K562 (cell line): ENCODE data around the gene SLC4A2. TPM values are rescaled to one million over a fixed set of nuclear protein-coding genes. Genes with fewer than 3 reads are reported as not detected.

Source experiments
- HMGXB4 ChIP-seq: sonication (generic); formaldehyde crosslinking; IDR thresholded peaks from 2 replicates; pipeline ENCODE4 v1.8.1; 2023; ENCODE audit warnings: mild to moderate bottlenecking, missing genetic modification reagents
- HNRNPLL ChIP-seq: fragments of 200-400 bp; formaldehyde crosslinking; IDR thresholded peaks from 2 replicates; pipeline ENCODE4 v1.6.1; 2017; ENCODE audit warnings: low read length, low read depth, mild to moderate bottlenecking; ENCODE audit not compliant: poor library complexity, severe bottlenecking
- L3MBTL2 ChIP-seq: fragments of 450-650 bp; IDR thresholded peaks from 2 replicates; pipeline ENCODE4 v1.6.1; 2016; ENCODE audit warnings: mild to moderate bottlenecking, moderate library complexity
- PHF21A ChIP-seq: fragments of 450-650 bp; IDR thresholded peaks from 2 replicates; pipeline ENCODE4 v1.6.1; 2017; ENCODE audit warnings: low read depth, borderline replicate concordance
- TFE3 ChIP-seq: fragments of 450-650 bp; formaldehyde crosslinking; IDR thresholded peaks from 2 replicates; pipeline ENCODE4 v1.4.0; 2020; ENCODE audit warnings: mild to moderate bottlenecking, mixed read lengths
- UBTF ChIP-seq, 2 experiments: IDR thresholded peaks; 2 replicates each; pipeline ENCODE4 v1.6.1; 2012; ENCODE audit warnings: improper control_type of control experiment in 2 of 2, low read depth in 2 of 2, low read length in 2 of 2, borderline replicate concordance in 1 of 2
- VEZF1 ChIP-seq: fragments of 200-800 bp; sonication (Bioruptor generic); IDR thresholded peaks from 2 replicates; pipeline ENCODE4 v1.6.1; 2017; ENCODE audit warnings: missing genetic modification characterization, missing compliant biosample characterization
- ZFP1 ChIP-seq: fragments of 450-650 bp; formaldehyde crosslinking; IDR thresholded peaks from 2 replicates; pipeline ENCODE4 v1.4.0; 2020; ENCODE audit warnings: mild to moderate bottlenecking, mixed read lengths
- ZNF197 ChIP-seq: fragments of 200-800 bp; sonication (Bioruptor generic); IDR thresholded peaks from 2 replicates; pipeline ENCODE4 v1.6.1; 2016; ENCODE audit warnings: low read depth, missing genetic modification characterization, missing compliant biosample characterization
- ZNF398 ChIP-seq: fragments of 250-450 bp; sonication (Bioruptor Pico); IDR thresholded peaks from 2 replicates; pipeline ENCODE4 v1.8.0; 2021; ENCODE audit warnings: moderate library complexity, mild to moderate bottlenecking, inconsistent platforms
- ZNF592 ChIP-seq: fragments of 450-650 bp; IDR thresholded peaks from 2 replicates; pipeline ENCODE4 v1.6.1; 2017; ENCODE audit warnings: antibody characterized with exemption, mild to moderate bottlenecking
- polyA plus RNA-seq, 8 experiments: library from polyadenylated mRNA; depleted of rRNA in 4 of 8; stranded (reverse) in 5 of 8; unstranded in 3 of 8; fragments of >200 nt; fragmentation: Nextera tagmentation in 2 of 8; fragmentation: Illumina TruSeq in 1 of 8; extraction: Ambion mirVana in 2 of 8; extraction: Trizol in 1 of 8; gene quantifications; 2 replicates each; pipeline versions ENCODE4 v1.2.1 to v1.2.3, GENCODE V29; 2011 to 2014; ENCODE audit warnings: inconsistent platforms in 1 of 8, missing spikeins in 1 of 8
- total RNA-seq, 7 experiments: library from RNA; depleted of rRNA in 6 of 7; stranded (reverse); fragments of >200 nt in 6 of 7; fragmentation: Illumina TruSeq in 2 of 7; extraction: Trizol in 2 of 7; gene quantifications; 2 replicates each; pipeline versions ENCODE4 v1.2.1 to v1.2.3, GENCODE V29; 2011 to 2021; ENCODE audit warnings: low replicate concordance in 1 of 7

SLC4A2 gene
- total and polyA plus RNA-seq, 9 of the 15 experiments (the other 6 are each of a cell fraction or from before 2014, with no cell fraction given): 11.4 to 375 (median 130) TPM

- TF ChIP-seq UBTF (IDR thresholded peaks at IDR 0.05; ENCODE audit: borderline replicate concordance in 1 of 2, low read depth in 2 of 2, low read length in 2 of 2): peak; percentile 96 to 98; a peak in 3 of 4 replicates
- TF ChIP-seq ZFP1: no peak
- peak; percentile 80 for TF ChIP-seq VEZF1 (CRISPR knock-in tag)
- TF ChIP-seq TFE3 (CRISPR knock-in tag): no peak
- TF ChIP-seq L3MBTL2: peak; percentile 91
- TF ChIP-seq HNRNPLL: peak; percentile 24
- no peak; the same call in none of the 2 replicates for TF ChIP-seq HMGXB4 (CRISPR knock-in tag)
- TF ChIP-seq PHF21A: no peak
- no peak for TF ChIP-seq ZNF398
- no peak for TF ChIP-seq ZNF197 (CRISPR knock-in tag)
- TF ChIP-seq ZNF592: no peak
Observed at GRCh38 chr7:151087245-151088018, 28.0 kb downstream of the SLC4A2 start (continued).
